Measurements from ENCODE around the gene PTTG1IP. TPM values are rescaled to one million over a fixed set of nuclear protein-coding genes. Genes with fewer than 3 reads are reported as not detected.

Gene PTTG1IP
- total and polyA plus RNA-seq, 2 of the 13 experiments (the other 11 are each of a cell fraction or from before 2014, with no cell fraction given), result 161 to 700 TPM

- TF ChIP-seq ZNF761 (CRISPR knock-in tag; conservative IDR thresholded peaks at IDR 0.05) (peak; percentile 72; the same call in 1 of the 2 replicates), ZNF34 (CRISPR knock-in tag; IDR thresholded peaks at IDR 0.05; ENCODE audit: borderline replicate concordance) (no peak), KDM5B (CRISPR knock-in tag; IDR thresholded peaks at IDR 0.05; ENCODE audit: borderline replicate concordance) (no peak), POGZ (CRISPR knock-in tag; IDR thresholded peaks at IDR 0.05) (no peak), ISL2 (CRISPR knock-in tag; IDR thresholded peaks at IDR 0.05) (no peak), ZZZ3 (CRISPR knock-in tag; IDR thresholded peaks at IDR 0.05; ENCODE audit: borderline replicate concordance) (no peak), FUBP1 (CRISPR knock-in tag; IDR thresholded peaks at IDR 0.05; ENCODE audit: borderline replicate concordance) (no peak), SRF (IDR thresholded peaks at IDR 0.05; ENCODE audit: low read depth, low read length) (no peak), ZFYVE20 (CRISPR knock-in tag; IDR thresholded peaks at IDR 0.05; ENCODE audit: borderline replicate concordance, low read depth) (no peak), SOX6 (IDR thresholded peaks at IDR 0.05) (no peak), SOX6 (CRISPR knock-in tag; IDR thresholded peaks at IDR 0.05) (no peak), ZNF296 (CRISPR knock-in tag; conservative IDR thresholded peaks at IDR 0.05) (no peak), SUZ12 (IDR thresholded peaks at IDR 0.05; ENCODE audit: low read depth, low read length) (no peak), ZFP36L2 (CRISPR knock-in tag; IDR thresholded peaks at IDR 0.05) (no peak), NFIC (IDR thresholded peaks at IDR 0.05; ENCODE audit: low read length) (no peak), RFX1 (IDR thresholded peaks at IDR 0.05) (no peak), ZNF33A (CRISPR knock-in tag; IDR thresholded peaks at IDR 0.05; ENCODE audit: borderline replicate concordance) (no peak), ZNF354B (CRISPR knock-in tag; IDR thresholded peaks at IDR 0.05) (no peak), ATF1 (CRISPR knock-in tag; IDR thresholded peaks at IDR 0.05) (no peak), ZNF530 (CRISPR knock-in tag; IDR thresholded peaks at IDR 0.05; ENCODE audit: low read depth) (no peak), RARA (CRISPR knock-in tag; IDR thresholded peaks at IDR 0.05) (no peak), ZNF850 (CRISPR knock-in tag; conservative IDR thresholded peaks at IDR 0.05) (no peak), ZNF746 (CRISPR knock-in tag; IDR thresholded peaks at IDR 0.05) (no peak)
- TF ChIP-seq, protein P1, sequence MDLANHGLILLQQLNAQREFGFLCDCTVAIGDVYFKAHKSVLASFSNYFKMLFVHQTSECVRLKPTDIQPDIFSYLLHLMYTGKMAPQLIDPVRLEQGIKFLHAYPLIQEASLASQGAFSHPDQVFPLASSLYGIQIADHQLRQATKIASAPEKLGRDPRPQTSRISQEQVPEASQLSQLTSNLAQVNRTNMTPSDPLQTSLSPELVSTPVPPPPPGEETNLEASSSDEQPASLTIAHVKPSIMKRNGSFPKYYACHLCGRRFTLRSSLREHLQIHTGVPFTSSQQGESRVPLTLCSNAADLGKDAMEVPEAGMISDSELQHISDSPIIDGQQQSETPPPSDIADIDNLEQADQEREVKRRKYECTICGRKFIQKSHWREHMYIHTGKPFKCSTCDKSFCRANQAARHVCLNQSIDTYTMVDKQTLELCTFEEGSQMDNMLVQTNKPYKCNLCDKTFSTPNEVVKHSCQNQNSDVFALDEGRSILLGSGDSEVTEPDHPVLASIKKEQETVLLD (CRISPR knock-in tag; IDR thresholded peaks at IDR 0.05; ENCODE audit: low read depth), result no peak
- TF ChIP-seq, protein P2, sequence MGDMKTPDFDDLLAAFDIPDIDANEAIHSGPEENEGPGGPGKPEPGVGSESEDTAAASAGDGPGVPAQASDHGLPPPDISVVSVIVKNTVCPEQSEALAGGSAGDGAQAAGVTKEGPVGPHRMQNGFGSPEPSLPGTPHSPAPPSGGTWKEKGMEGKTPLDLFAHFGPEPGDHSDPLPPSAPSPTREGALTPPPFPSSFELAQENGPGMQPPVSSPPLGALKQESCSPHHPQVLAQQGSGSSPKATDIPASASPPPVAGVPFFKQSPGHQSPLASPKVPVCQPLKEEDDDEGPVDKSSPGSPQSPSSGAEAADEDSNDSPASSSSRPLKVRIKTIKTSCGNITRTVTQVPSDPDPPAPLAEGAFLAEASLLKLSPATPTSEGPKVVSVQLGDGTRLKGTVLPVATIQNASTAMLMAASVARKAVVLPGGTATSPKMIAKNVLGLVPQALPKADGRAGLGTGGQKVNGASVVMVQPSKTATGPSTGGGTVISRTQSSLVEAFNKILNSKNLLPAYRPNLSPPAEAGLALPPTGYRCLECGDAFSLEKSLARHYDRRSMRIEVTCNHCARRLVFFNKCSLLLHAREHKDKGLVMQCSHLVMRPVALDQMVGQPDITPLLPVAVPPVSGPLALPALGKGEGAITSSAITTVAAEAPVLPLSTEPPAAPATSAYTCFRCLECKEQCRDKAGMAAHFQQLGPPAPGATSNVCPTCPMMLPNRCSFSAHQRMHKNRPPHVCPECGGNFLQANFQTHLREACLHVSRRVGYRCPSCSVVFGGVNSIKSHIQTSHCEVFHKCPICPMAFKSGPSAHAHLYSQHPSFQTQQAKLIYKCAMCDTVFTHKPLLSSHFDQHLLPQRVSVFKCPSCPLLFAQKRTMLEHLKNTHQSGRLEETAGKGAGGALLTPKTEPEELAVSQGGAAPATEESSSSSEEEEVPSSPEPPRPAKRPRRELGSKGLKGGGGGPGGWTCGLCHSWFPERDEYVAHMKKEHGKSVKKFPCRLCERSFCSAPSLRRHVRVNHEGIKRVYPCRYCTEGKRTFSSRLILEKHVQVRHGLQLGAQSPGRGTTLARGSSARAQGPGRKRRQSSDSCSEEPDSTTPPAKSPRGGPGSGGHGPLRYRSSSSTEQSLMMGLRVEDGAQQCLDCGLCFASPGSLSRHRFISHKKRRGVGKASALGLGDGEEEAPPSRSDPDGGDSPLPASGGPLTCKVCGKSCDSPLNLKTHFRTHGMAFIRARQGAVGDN (CRISPR knock-in tag; IDR thresholded peaks at IDR 0.05), result peak; percentile 56
Measured at GRCh38 chr21:44817914-44818639, 55.4 kb downstream of the PTTG1IP start, which contains the start of gene SUMO3 (continued).

Data from HepG2 (cell line).